ENCODE measurements around the gene OR52K1.

- no peak for TF ChIP-seq CTCF (IDR thresholded peaks at IDR 0.05)
- TF ChIP-seq POLR2A (IDR thresholded peaks at IDR 0.05) = no peak
These were observed 41.2 kb downstream of the OR52K1 start for GRCh38 chr11:4523666-4524065.
